HG02973 (cell line): Measurements from ENCODE around the gene KIAA1671.

ENCODE experiments used
- ATAC-seq: cut with Tn5 transposase; IDR thresholded peaks from one replicate; pipeline ENCODE4 v1.9.1; 2021; ENCODE audit warnings: moderate library complexity; ENCODE audit not compliant: unreplicated experiment

KIAA1671 gene

GRCh38 chr22:25134451-25134850 is 181.9 kb downstream of the KIAA1671 start:
- ATAC-seq: no peak

- no peak for ATAC-seq
Observed at GRCh38 chr22:25136953-25137576, 184.5 kb downstream of the KIAA1671 start.

- ATAC-seq: no peak
Observed at GRCh38 chr22:25137577-25138525, 185.3 kb downstream of the KIAA1671 start.

DNA sequence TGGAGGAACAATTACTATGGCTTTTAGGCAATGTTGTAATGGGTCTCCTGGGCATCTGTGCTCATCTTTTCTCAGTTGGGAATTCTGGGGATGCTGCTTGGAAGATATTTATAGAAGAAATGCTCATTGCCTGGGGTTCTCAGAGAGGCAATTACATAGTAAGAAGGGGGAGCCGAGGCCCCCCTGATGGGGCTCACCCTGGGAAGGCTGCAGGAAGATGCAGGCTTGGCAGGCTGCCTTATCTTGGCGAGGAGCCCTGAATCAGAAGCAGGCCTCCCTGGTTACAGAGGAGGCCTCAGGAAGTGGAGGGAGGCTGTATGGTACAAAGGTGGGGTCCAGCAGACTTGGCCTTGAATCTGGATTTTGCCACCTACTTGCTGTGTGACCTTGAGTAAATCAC is 186.5 kb downstream of the KIAA1671 start:
- no peak for ATAC-seq

- ATAC-seq: no peak
Observed at GRCh38 chr22:25142102-25142501, 189.6 kb downstream of the KIAA1671 start.

DNA sequence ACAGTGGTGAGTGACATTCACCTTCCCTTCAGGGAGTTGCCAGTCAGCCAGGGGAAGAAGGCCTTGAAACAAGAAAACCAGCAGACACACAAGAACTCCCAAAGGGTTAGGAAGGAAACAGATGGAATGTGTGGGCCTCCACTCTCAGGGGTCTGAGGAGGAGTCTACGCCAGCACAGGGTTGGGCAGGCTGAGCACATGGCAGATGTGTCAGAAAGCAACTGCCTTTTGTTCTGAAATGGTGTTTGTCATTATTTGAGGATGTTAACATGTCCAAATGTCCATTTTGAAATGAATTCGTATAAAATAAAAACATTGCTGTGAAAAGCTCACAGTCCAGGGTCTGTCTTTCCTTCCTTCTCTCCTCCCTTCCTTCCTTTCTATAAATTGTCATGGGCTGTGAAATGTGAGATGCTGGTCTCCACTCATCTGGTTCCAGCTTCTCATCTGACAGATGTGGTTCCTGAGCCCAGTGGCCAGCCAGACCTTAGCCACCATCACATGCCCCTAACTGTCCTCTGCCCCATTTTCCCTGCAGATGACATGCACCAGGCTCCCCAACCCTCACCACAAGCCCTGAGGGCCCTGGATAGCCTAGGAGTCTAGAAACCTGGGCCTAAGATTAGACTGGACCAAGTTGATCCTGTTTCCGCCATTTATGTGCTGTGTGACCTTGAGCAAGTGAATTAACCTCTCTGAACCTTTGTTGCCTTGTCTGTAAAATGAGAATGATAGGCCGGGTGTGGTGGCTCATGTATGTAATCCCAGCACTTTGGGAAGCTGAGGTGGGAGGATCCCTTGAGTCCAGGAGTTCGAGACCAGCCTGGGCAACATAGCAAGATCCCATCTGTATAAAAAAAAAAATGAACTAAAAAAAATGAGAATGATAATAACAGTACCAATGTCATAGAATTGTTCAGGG is 190.9 kb downstream of the KIAA1671 start:
- ATAC-seq: no peak

DNA sequence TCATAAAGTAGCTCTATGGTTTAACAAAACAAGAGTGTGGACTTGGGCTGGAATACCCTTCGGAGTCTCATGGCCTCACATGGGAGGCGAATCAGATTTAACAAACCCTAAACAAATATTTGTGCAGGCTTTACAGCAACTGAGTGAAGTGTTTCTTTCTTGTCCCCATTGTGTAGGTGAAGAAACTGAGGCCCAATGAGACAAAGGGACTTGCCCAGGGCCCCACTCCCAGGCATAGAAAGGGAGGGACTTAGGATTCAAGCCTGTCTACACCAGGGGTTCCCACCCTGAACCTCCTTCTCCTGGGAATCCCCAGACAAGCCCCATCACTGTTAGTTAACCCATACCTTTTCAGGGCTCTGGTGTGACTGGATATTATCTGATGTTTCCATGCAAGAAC is 192.0 kb downstream of the KIAA1671 start:
- ATAC-seq: no peak

DNA sequence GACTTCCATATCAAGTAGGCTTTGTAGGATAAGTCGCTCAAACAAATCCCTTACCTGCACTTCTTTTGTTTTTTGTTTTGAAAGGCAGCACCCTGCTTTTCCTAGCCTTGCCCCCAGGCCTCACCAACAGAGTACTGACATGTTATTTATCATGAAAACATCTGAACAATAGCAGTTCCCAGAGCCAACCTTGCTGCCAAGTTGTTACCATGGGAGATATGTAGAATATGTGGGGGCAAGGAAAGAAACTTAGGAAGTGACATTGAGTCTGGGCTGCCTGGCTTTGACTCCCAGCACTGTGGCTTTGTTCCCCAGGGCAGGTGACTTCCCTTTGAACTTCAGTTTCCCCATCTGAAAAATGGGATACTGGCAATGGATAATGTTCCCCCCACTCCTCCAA is 193.8 kb downstream of the KIAA1671 start:
- no peak for ATAC-seq

DNA sequence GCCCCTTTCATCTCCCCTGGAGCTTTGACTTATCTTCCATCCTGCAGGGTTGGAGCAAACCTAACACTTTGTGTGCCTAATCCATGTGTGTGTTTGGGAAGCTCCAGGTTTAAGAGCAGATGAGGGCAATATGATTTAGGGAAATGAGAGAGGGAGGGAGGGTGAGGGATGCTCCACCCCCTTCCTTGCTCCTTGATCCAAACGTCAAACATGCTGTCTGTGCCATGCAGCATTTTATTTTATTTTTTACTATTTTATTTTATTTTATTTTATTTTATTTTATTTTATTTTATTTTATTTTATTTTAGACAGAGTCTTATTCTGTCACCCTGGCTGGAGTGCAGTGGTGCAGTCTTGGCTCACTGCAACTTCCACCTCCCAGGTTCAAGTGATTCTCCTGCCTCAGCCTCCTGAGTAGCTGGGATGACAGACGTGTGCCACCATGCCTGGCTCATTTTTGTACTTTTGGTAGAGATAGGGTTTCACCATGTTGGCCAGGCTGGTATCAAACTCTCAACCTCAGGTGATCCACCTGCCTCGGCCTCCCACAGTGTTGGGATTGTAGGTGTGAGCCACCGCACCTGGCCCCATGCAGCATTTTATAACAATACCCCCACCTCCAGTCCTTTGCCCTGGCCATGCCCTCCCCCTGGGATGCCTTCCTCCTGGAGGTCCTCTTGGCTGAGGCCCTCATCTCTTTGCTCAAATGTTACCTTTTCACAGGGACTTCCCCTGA is 194.6 kb downstream of the KIAA1671 start:
- ATAC-seq: no peak

DNA sequence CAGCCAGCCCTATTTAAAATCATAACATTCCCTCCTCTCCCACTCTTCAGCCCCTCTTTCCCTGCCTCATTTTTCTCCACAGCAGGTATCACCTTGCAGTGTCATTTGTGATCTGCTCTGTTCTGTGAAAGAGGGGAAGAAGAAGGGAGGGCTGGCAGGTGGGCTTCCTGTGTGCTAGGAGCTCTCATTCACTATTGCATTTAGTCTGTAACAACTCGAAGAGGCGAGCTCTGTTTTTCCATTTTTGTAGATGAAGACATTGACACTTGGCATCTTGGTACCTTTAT is 195.1 kb downstream of the KIAA1671 start:
- ATAC-seq: no peak

DNA sequence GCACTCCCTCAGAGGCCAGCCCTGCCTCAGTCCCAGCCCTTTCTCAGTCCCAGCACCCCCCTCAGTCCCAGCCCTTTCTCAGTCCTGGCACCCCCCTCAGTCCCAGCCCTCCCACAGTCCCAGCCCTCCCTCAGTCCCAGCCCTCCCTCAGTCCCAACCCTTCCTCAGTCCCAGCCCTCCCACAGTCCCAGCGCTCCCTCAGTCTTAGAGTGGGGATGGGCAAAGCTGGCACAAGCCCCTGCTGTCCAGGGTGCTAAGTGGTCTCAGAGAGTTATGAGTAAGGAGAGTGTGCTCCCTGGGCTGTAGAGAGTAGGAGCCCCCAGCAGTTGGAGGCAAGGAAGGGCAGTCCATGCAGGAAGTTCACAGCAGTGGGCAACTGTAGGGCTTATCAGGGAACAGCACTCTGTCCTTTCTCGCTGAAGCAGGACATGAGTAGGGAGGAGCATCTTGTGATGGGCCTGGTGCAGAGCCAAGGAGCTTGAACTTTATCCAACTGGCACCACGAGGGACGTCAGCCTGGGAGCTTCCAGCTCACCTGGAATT is 195.7 kb downstream of the KIAA1671 start:
- ATAC-seq: no peak

DNA sequence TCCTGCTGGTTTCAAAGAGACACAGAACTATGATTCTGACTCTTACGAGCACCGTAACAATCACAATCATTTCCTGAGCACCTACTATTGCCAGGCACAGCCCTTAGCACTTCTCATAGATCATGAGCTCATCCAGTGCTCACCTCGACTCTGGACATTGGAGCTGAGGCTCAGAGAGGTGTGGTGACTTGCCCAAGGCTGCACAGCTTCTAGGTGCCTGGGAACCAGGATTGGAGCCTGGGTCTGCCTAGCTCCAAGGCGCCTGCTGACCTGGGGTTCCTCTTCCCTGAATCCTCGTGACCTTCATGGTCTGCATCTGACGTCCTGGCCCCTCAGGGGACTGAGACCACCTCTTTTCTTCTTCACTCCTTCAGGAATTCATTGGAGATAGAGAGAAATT is 196.5 kb downstream of the KIAA1671 start:
- ATAC-seq: no peak

DNA sequence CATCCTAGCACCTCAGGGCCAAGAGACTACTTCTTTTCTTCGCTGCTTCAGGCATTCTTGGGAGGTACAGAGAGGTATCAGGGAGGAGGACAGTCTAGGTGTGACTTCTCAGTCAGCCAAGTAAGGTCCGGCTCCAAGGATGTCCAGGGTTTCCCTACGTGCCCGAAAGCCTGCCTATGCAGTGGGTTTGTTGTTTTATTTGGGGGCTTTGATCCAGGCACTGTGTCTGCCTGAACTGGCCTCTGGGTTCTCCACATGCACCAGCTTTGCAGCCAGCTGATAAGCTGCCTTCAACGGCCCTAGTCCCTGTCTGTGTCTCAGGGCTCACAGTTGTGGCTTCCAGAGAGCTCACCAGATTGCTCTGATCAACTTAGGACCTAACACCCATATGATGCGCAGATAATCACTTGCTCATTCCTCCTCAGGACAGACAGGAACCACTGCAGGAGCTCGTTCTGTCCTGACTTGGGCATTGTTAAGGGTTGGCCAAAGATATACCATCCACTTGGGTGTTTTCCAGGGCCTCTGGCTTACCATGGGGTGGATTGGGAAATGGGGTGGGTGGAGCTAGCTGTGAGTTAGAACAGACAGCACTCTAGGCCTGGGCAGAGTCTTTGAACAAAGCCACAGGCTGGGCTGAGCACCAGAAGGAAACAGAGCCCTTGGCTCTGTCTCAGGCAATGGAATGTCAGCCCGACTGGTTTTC is 201.6 kb downstream of the KIAA1671 start:
- ATAC-seq: no peak

DNA sequence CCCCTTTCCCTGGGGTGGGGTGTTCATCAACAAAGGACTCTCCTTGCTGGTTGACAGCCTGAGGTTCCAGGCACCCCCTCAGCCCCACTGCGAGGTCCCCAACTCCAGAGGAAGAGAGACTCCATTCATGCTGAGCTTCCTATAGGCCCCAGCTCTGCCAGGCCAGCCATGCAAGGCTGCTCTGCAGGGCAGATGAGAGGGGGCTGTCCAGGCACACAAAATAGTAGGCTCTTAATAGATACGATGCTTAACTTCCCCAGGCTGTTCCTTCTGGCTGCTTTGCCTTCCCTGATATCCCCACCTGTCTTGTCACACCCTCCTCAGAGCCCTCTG is 202.1 kb downstream of the KIAA1671 start:
- ATAC-seq: no peak

DNA sequence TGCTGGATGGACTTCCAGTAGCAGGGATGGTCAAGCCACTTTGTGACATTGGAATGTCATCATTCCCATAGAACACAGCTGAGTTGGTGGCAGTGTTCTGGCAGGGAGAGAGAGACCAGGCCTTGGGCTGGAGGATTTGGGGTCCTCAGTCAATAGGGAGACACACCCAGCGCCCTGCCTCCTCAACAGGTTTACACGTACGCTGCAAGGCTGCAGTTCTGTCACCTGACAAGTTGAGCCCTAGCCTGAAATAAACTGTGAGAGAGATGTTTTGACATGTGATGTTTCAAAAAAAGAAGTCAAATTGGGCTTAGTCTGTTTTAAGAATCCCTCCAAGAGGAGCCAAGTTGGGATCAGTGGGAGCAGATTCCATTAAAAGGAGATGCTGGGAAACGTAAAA is 204.2 kb downstream of the KIAA1671 start:
- no peak for ATAC-seq

DNA sequence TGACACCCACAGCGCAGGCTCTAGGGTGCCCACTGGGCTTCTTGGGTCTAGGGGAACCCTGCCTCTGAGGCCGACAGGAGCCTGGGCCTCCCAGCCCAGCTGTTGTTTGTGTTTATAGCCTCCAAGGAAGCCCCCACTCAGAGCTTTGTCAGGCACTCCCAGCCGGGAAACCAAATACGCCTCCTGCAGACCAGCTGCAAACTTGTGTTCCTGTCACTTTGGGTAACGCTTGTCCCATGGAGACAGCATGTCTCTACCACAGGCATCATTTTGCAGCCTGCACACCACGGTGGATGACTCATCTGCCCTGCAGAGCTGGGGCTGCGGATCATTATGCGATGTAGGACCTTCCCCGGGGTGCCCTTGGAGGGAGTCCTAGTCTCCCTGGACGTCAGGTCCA is 206.5 kb downstream of the KIAA1671 start:
- no peak for ATAC-seq

DNA sequence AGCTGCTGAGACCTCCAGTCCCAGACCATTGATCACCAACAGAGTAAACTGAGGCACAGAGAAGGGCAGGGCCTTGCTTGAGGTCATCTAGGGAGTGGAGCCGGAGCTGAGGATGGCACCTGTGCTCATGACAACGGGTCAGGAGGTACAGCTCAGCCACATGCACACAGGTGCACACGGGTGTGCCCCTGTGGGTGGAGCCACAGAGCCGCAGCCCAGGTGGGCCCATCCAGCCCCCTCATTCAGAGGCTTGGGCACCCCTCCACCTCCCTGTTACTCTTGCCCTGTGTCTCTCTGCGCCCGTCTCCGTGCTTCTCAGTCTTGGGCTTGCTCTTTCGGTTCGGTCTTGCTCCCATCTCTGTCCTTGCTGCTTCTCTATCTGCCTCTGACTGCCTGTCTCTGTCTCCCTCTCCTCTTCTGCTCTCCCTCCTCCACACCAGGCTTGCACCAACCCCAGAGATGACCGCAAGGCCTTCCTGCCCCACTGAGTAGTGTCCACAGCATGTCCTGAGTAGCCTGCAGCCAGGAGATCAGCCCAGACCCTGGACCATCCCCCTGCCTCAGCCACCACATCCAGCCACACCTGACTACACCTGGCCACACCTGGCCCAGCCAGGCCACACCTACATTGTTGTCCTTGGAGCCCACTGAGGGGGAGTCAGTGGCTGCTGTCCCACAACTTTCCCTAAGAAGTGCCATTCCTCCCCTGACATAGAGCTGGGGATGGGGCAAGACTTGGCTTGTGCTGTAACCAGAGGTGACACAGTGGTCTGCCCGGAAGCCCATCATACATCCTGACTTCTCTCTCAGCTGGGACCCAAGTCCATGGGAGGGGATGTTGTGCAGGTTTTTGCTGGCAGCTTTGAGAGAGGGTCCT is 207.8 kb downstream of the KIAA1671 start:
- ATAC-seq: no peak

DNA sequence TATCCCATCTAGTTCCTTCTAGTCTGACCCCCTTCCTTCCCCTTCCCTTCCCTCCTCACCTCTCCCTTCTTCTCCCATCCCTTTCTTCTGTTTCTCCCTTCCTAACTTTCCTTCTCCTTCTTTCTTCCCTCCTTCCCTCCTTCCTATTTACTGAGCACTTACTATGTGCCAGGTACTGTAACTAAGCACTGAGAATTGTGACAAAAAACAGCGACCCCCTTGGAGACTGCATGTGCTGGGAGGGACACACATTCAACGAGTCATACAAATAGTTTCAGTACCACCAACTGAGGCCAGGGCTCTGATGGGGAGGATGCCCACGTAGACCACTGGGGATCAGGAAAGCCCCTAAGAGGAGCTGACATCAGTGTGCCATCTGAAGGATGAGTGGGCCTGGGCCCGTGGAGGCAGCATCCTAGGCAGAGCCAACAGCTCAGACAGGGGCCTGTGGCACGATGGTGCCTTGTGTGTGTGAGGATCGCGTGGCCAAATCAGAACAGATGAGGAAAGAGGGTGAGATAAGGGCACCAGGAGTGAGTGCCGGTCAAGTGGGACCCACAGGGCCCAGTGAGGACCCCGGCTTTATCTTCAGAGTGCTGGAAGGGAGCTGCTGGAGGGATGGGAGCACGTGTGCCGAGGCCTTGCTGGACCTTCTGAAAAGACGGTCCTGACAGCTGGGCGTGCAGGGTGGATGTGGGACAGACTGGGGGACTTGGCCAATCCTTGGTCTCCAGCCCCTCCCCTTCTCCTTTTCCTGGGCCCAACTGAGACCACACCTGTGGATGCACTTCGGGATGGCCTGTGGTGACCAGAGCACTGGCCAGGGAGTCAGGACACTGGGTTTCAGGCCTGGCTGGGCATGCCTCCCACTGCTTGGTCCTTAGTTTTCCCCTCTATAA is 208.8 kb downstream of the KIAA1671 start:
- no peak for ATAC-seq
